ENCODE measurements around the gene C6orf132. TPM values are rescaled to one million over a fixed set of nuclear protein-coding genes. Genes with fewer than 3 reads are reported as not detected.

The C6orf132 gene
- total and polyA plus RNA-seq, 2 experiments from 2014 or later = 3.2 to 5.2 TPM

- in situ Hi-C loops (cut with MboI) = no loop called here
- H3K79me2 ChIP-seq (ENCODE audit: insufficient read depth) = peaks cover 15% of the 10 kb centered on the region; the same call in 1 of the 2 replicates
- 23 to 26% methylated on average over 9 of the region's 9 CpGs for WGBS, 2 experiments (ENCODE audit: low coverage in 1 of 2, low lambda C conversion rate in 2 of 2, missing lambda C conversion rate in 2 of 2)
- TF ChIP-seq EZH2phosphoT487 (IDR thresholded peaks at IDR 0.05; ENCODE audit: insufficient read depth, low read depth) (no peak), EZH2 (IDR thresholded peaks at IDR 0.05; ENCODE audit: insufficient read depth, poor library complexity, severe bottlenecking) (no peak)
- H3K9me2 ChIP-seq (ENCODE audit: insufficient read depth) = no peaks in the 10 kb centered on the region
- H3F3A ChIP-seq (ENCODE audit: insufficient read depth) = peaks cover 22% of the 10 kb centered on the region
- H3K9me3 ChIP-seq (ENCODE audit: low read depth) = no peaks in the 10 kb centered on the region
- peak overlapping the region; percentile 94 for H3K27ac ChIP-seq
- peaks cover 35% of the 10 kb centered on the region for H3K4me1 ChIP-seq (ENCODE audit: insufficient read depth)
- H3K27me3 ChIP-seq (replicated peaks; ENCODE audit: insufficient read depth) = no peaks in the 10 kb centered on the region
- H3K4me2 ChIP-seq (ENCODE audit: unreplicated experiment) = peak overlapping the region; percentile 87
- DNase-seq = peak; percentile 75
- peak overlapping the region; percentile 90 for H3K9ac ChIP-seq
- peak overlapping the region; percentile 81 for H3K4me3 ChIP-seq
- peak overlapping the region; percentile 71 for H2AFZ ChIP-seq
- H3K36me3 ChIP-seq (ENCODE audit: low read depth) = no peaks in the 10 kb centered on the region
- no peaks in the 10 kb centered on the region for H4K20me1 ChIP-seq (ENCODE audit: insufficient read depth)
Observed at GRCh38 chr6:42140756-42141602, 1.4 kb downstream of the C6orf132 start.

- H2AFZ ChIP-seq = no peak overlapping the region
- H3K9me3 ChIP-seq (ENCODE audit: low read depth) = no peaks in the 10 kb centered on the region
- no peak overlapping the region for H3K9ac ChIP-seq
- no peaks in the 10 kb centered on the region for H3K9me2 ChIP-seq (ENCODE audit: insufficient read depth)
- no peaks in the 10 kb centered on the region for H3K27me3 ChIP-seq (replicated peaks; ENCODE audit: insufficient read depth)
- in situ Hi-C loops (cut with MboI) = no loop called here
- WGBS, 2 experiments (ENCODE audit: low coverage in 1 of 2, low lambda C conversion rate in 2 of 2, missing lambda C conversion rate in 2 of 2) = 40 to 41% methylated on average over 5 of the region's 5 CpGs
- H3K36me3 ChIP-seq (ENCODE audit: low read depth) = no peaks in the 10 kb centered on the region
- peaks cover 35% of the 10 kb centered on the region for H3K4me1 ChIP-seq (ENCODE audit: insufficient read depth)
- peak; percentile 87 for DNase-seq
- H3F3A ChIP-seq (ENCODE audit: insufficient read depth) = peaks cover 22% of the 10 kb centered on the region
- H3K79me2 ChIP-seq (ENCODE audit: insufficient read depth) = peaks cover 15% of the 10 kb centered on the region; the same call in 1 of the 2 replicates
- peak overlapping the region; percentile 46 for H3K27ac ChIP-seq
- H3K4me3 ChIP-seq = no peak overlapping the region
- H4K20me1 ChIP-seq (ENCODE audit: insufficient read depth) = no peaks in the 10 kb centered on the region
- TF ChIP-seq EZH2phosphoT487 (IDR thresholded peaks at IDR 0.05; ENCODE audit: insufficient read depth, low read depth) (no peak), EZH2 (IDR thresholded peaks at IDR 0.05; ENCODE audit: insufficient read depth, poor library complexity, severe bottlenecking) (no peak)
- no peak overlapping the region for H3K4me2 ChIP-seq (ENCODE audit: unreplicated experiment)
Observed at GRCh38 chr6:42140032-42140431, 2.4 kb downstream of the C6orf132 start.

GRCh38 chr6:42138630-42139619, 3.5 kb downstream of the C6orf132 start:
- peaks cover 35% of the 10 kb centered on the region for H3K4me1 ChIP-seq (ENCODE audit: insufficient read depth)
- in situ Hi-C loops (cut with MboI) = no loop called here

GRCh38 chr6:42138190-42138589, 4.2 kb downstream of the C6orf132 start:
- Histone ChIP-seq H3K9ac (no peak overlapping the region), H3K9me2 (ENCODE audit: insufficient read depth) (no peaks in the 10 kb centered on the region), H2AFZ (no peak overlapping the region), H3K4me3 (no peak overlapping the region), H3K27ac (no peak overlapping the region), H3K27me3 (replicated peaks; ENCODE audit: insufficient read depth) (no peaks in the 10 kb centered on the region), H3K4me2 (ENCODE audit: unreplicated experiment) (no peak overlapping the region), H3K79me2 (ENCODE audit: insufficient read depth) (peaks cover 15% of the 10 kb centered on the region; the same call in 1 of the 2 replicates), H3K9me3 (ENCODE audit: low read depth) (no peaks in the 10 kb centered on the region), H3F3A (ENCODE audit: insufficient read depth) (peaks cover 22% of the 10 kb centered on the region), H4K20me1 (ENCODE audit: insufficient read depth) (no peaks in the 10 kb centered on the region), H3K36me3 (ENCODE audit: low read depth) (no peaks in the 10 kb centered on the region), H3K4me1 (ENCODE audit: insufficient read depth) (peaks cover 35% of the 10 kb centered on the region)
- TF ChIP-seq EZH2phosphoT487 (IDR thresholded peaks at IDR 0.05; ENCODE audit: insufficient read depth, low read depth) (no peak), EZH2 (IDR thresholded peaks at IDR 0.05; ENCODE audit: insufficient read depth, poor library complexity, severe bottlenecking) (no peak)
- DNase-seq = no peak
- in situ Hi-C loops (cut with MboI) = no loop called here
- WGBS, 2 experiments (ENCODE audit: low coverage in 1 of 2, low lambda C conversion rate in 2 of 2, missing lambda C conversion rate in 2 of 2) = 93 to 98% methylated on average over 6 of the region's 6 CpGs

More at GRCh38 chr6:42138630-42139619, 3.5 kb downstream of the C6orf132 start:
- H3K9me3 ChIP-seq (ENCODE audit: low read depth) = no peaks in the 10 kb centered on the region
- no peaks in the 10 kb centered on the region for H3K36me3 ChIP-seq (ENCODE audit: low read depth)
- no peak for DNase-seq
- peaks cover 22% of the 10 kb centered on the region for H3F3A ChIP-seq (ENCODE audit: insufficient read depth)
- TF ChIP-seq EZH2phosphoT487 (IDR thresholded peaks at IDR 0.05; ENCODE audit: insufficient read depth, low read depth) = no peak
- no peak for TF ChIP-seq EZH2 (IDR thresholded peaks at IDR 0.05; ENCODE audit: insufficient read depth, poor library complexity, severe bottlenecking)
- no peak overlapping the region for H3K4me3 ChIP-seq
- no peaks in the 10 kb centered on the region for H4K20me1 ChIP-seq (ENCODE audit: insufficient read depth)
- H2AFZ ChIP-seq = no peak overlapping the region
- peaks cover 15% of the 10 kb centered on the region; the same call in 1 of the 2 replicates for H3K79me2 ChIP-seq (ENCODE audit: insufficient read depth)
- WGBS, 2 experiments (ENCODE audit: low coverage in 1 of 2, low lambda C conversion rate in 2 of 2, missing lambda C conversion rate in 2 of 2) = 79 to 81% methylated on average over 9 of the region's 9 CpGs
- H3K27ac ChIP-seq = peak overlapping the region; percentile 46; the same call in 1 of the 2 replicates
- H3K9me2 ChIP-seq (ENCODE audit: insufficient read depth) = no peaks in the 10 kb centered on the region
- H3K27me3 ChIP-seq (replicated peaks; ENCODE audit: insufficient read depth) = no peaks in the 10 kb centered on the region
- no peak overlapping the region for H3K4me2 ChIP-seq (ENCODE audit: unreplicated experiment)
- no peak overlapping the region for H3K9ac ChIP-seq

All from GM23248 (cell line).